H1 (cell line): ENCODE data around the gene KIDINS220. TPM values are rescaled to one million over a fixed set of nuclear protein-coding genes. Genes with fewer than 3 reads are reported as not detected.

Experiments
- CTCF ChIA-PET: fragments of 300-600 bp; sonication (Branson Sonifier 250); formaldehyde crosslinking; loops from one replicate; lab custom pipeline; 2021; ENCODE audit not compliant: partially characterized antibody; lab: Charles Lee
- POLR2A ChIA-PET: fragments of 300-600 bp; sonication (Branson Sonifier 250); formaldehyde crosslinking; loops from one replicate; lab custom pipeline; 2021; ENCODE audit warnings: inconsistent platforms; ENCODE audit not compliant: partially characterized antibody; lab: Charles Lee
- DNase-seq, 2 experiments: peaks; one replicate each; pipeline versions ENCODE4 v3.0.0 to v3.0.0-alpha.2; 2010 to 2022; ENCODE audit warnings: low spot score in 2 of 2, low read depth in 1 of 2, mixed read lengths in 1 of 2
- FAIRE-seq: peaks from 2 replicates; lab custom pipeline; 2011; peaks lifted over from hg19 to GRCh38; lab: Jason Lieb, UNC
- H2AFZ ChIP-seq: 2 replicates; pipeline ENCODE4 v1.8.1; 2012; ENCODE audit warnings: low read length, inconsistent platforms
- H2AK5ac ChIP-seq: 2 replicates; pipeline ENCODE4 v1.6.1; 2013; ENCODE audit warnings: low read depth, low read length
- H2BK120ac ChIP-seq: replicated peaks from 2 replicates; pipeline ENCODE3; 2013; ENCODE audit warnings: low read depth, low read length, inconsistent platforms
- H2BK12ac ChIP-seq: 2 replicates; pipeline ENCODE4 v1.6.1; 2013; ENCODE audit warnings: low read depth, low read length
- H2BK15ac ChIP-seq: 2 replicates; pipeline ENCODE4 v1.6.1; 2013; ENCODE audit warnings: low read length
- H2BK20ac ChIP-seq: 2 replicates; pipeline ENCODE4 v1.6.1; 2013; ENCODE audit warnings: low read length
- H2BK5ac ChIP-seq: 2 replicates; pipeline ENCODE4 v1.6.1; 2013; ENCODE audit warnings: low read depth, low read length
- H3K14ac ChIP-seq: 2 replicates; pipeline ENCODE4 v1.6.1; 2013; ENCODE audit warnings: inconsistent platforms; ENCODE audit not compliant: insufficient read length
- H3K18ac ChIP-seq: 2 replicates; pipeline ENCODE4 v1.6.1; 2013; ENCODE audit warnings: low read length; ENCODE audit errors: extremely low read depth
- H3K23ac ChIP-seq: 2 replicates; pipeline ENCODE4 v1.6.1; 2013; ENCODE audit warnings: inconsistent platforms; ENCODE audit not compliant: insufficient read length
- H3K23me2 ChIP-seq: 2 replicates; pipeline ENCODE4 v1.6.1; 2013; ENCODE audit warnings: low read depth, low read length
- H3K27ac ChIP-seq: 2 replicates; pipeline ENCODE4 v1.6.1; 2011; ENCODE audit warnings: low read depth, low read length, inconsistent platforms
- H3K27me3 ChIP-seq, 4 experiments: replicated peaks in 1 of 4; 1 replicate in 1 of 4; 2 replicates in 3 of 4; pipeline versions ENCODE4 v1.6.1 to v1.8.1; 2011 to 2013; ENCODE audit warnings: low read length in 3 of 4, mild to moderate bottlenecking in 3 of 4, inconsistent platforms in 2 of 4, mixed read lengths in 2 of 4, moderate library complexity in 1 of 4; ENCODE audit not compliant: control insufficient read depth in 3 of 4, insufficient read depth in 3 of 4; ENCODE audit errors: extremely low read depth in 1 of 4
- H3K36me3 ChIP-seq, 4 experiments: 2 replicates each; pipeline versions ENCODE4 v1.6.1 to v1.8.1; 2011 to 2013; ENCODE audit warnings: mild to moderate bottlenecking in 4 of 4, low read length in 3 of 4, moderate library complexity in 2 of 4, control low read depth in 1 of 4, inconsistent platforms in 1 of 4; ENCODE audit not compliant: insufficient read depth in 4 of 4, control insufficient read depth in 2 of 4
- H3K4ac ChIP-seq: replicated peaks from 2 replicates; pipeline ENCODE3; 2013; ENCODE audit warnings: low read length, low read depth, mixed read lengths, inconsistent platforms; ENCODE audit not compliant: insufficient read length
- H3K4me1 ChIP-seq, 4 experiments: replicated peaks in 1 of 4; 1 replicate in 1 of 4; 2 replicates in 3 of 4; pipeline versions ENCODE4 v1.6.1 to v1.8.1; 2011 to 2013; ENCODE audit warnings: low read length in 3 of 4, inconsistent platforms in 2 of 4, mixed read lengths in 1 of 4; ENCODE audit not compliant: insufficient read depth in 4 of 4, control insufficient read depth in 3 of 4
- H3K4me2 ChIP-seq, 2 experiments: 2 replicates each; pipeline versions ENCODE4 v1.6.1 to v1.8.1; 2011 to 2013; ENCODE audit warnings: low read depth in 2 of 2, low read length in 2 of 2, control low read depth in 1 of 2, inconsistent platforms in 1 of 2, mild to moderate bottlenecking in 1 of 2; ENCODE audit not compliant: insufficient read depth in 1 of 2
- H3K4me3 ChIP-seq, 4 experiments: fragments of 200-600, 300-600 bp in 1 of 4; sonication (generic), shearing (Covaris generic), sonication (Bioruptor Twin) in 1 of 4; 2 replicates each; pipeline versions ENCODE4 v1.5.1 to v1.8.1; 2011 to 2016; ENCODE audit warnings: low read length in 4 of 4, low read depth in 3 of 4, control low read depth in 2 of 4, inconsistent platforms in 2 of 4, mild to moderate bottlenecking in 2 of 4, mixed read lengths in 1 of 4, moderate library complexity in 1 of 4; ENCODE audit not compliant: insufficient read depth in 2 of 4; ENCODE audit errors: extremely low read depth in 1 of 4
- H3K56ac ChIP-seq: replicated peaks from 2 replicates; pipeline ENCODE3; 2013; ENCODE audit warnings: low read depth, mild to moderate bottlenecking, mixed read lengths, low read length, inconsistent platforms; ENCODE audit not compliant: insufficient read length
- H3K79me1 ChIP-seq: 2 replicates; pipeline ENCODE4 v1.6.1; 2013; ENCODE audit warnings: low read depth, low read length, control low read depth
- H3K79me2 ChIP-seq, 2 experiments: 2 replicates each; pipeline versions ENCODE4 v1.6.1 to v1.8.1; 2012 to 2013; ENCODE audit warnings: low read length in 2 of 2, mild to moderate bottlenecking in 2 of 2, inconsistent platforms in 1 of 2; ENCODE audit not compliant: insufficient read depth in 2 of 2, control insufficient read depth in 1 of 2
- H3K9ac ChIP-seq, 4 experiments: replicated peaks in 1 of 4; 1 replicate in 1 of 4; 2 replicates in 3 of 4; pipeline versions ENCODE4 v1.6.1 to v1.8.1; 2011 to 2013; ENCODE audit warnings: low read depth in 3 of 4, low read length in 3 of 4, control low read depth in 2 of 4, mild to moderate bottlenecking in 2 of 4, moderate library complexity in 2 of 4, inconsistent platforms in 1 of 4; ENCODE audit errors: extremely low read depth in 1 of 4
- H3K9me3 ChIP-seq, 2 experiments: 2 replicates each; pipeline versions ENCODE4 v1.6.1 to v1.8.1; 2012 to 2013; ENCODE audit warnings: mild to moderate bottlenecking in 2 of 2, moderate library complexity in 2 of 2, control low read depth in 1 of 2, inconsistent platforms in 1 of 2, low read depth in 1 of 2, low read length in 1 of 2, mixed read lengths in 1 of 2; ENCODE audit not compliant: insufficient read depth in 2 of 2
- H4K20me1 ChIP-seq, 2 experiments: replicated peaks in 1 of 2; 2 replicates each; pipeline versions ENCODE3 to v1.8.1; 2011 to 2013; ENCODE audit warnings: inconsistent platforms in 2 of 2, low read length in 2 of 2, mild to moderate bottlenecking in 1 of 2; ENCODE audit not compliant: insufficient read depth in 2 of 2, control insufficient read depth in 1 of 2
- H4K5ac ChIP-seq: 2 replicates; pipeline ENCODE4 v1.6.1; 2013; ENCODE audit warnings: low read length, low read depth, mixed read lengths, inconsistent platforms; ENCODE audit not compliant: insufficient read length
- H4K8ac ChIP-seq: 2 replicates; pipeline ENCODE4 v1.8.0; 2013; ENCODE audit warnings: mild to moderate bottlenecking, moderate library complexity, low read length, inconsistent platforms; ENCODE audit not compliant: insufficient read depth; ENCODE audit errors: extremely low read depth
- H4K91ac ChIP-seq: replicated peaks from 2 replicates; pipeline ENCODE3; 2013; ENCODE audit warnings: low read length, mixed read lengths, inconsistent platforms; ENCODE audit not compliant: insufficient read length
- CBX8 ChIP-seq: fragments of 300-800, 300-1000 bp; sonication (generic); IDR thresholded peaks from 2 replicates; pipeline ENCODE4 v1.7.1; 2016; ENCODE audit warnings: low read depth, low read length, borderline replicate concordance
- CHD1 ChIP-seq: IDR thresholded peaks from 2 replicates; pipeline ENCODE4 v1.6.1; 2012; ENCODE audit warnings: low read depth, low read length, improper control_type of control experiment
- RFX5 ChIP-seq: IDR thresholded peaks from 2 replicates; pipeline ENCODE4 v1.6.1; 2011; ENCODE audit warnings: low read depth, low read length, improper control_type of control experiment, borderline replicate concordance
- TEAD4 ChIP-seq: IDR thresholded peaks from 2 replicates; pipeline ENCODE4 v1.6.1; 2012; ENCODE audit warnings: low read depth, low read length, inconsistent platforms, mixed read lengths
- polyA plus RNA-seq, 7 experiments: library from polyadenylated mRNA; depleted of rRNA in 3 of 7; stranded (reverse) in 5 of 7; unstranded in 2 of 7; fragments of >200 nt in 5 of 7; fragments of 200-250 nt in 2 of 7; gene quantifications; 1 replicate in 5 of 7; 2 replicates in 1 of 7; 4 replicates in 1 of 7; pipeline versions ENCODE4 v1.2.1 to v1.2.3, GENCODE V29; 2011 to 2013; ENCODE audit warnings: missing spikeins in 2 of 7, mixed read lengths in 2 of 7
- total RNA-seq: library from RNA; stranded (reverse); fragmentation: NEBNext Ultra II Directional; extraction: Animal tissue kit (Norgen Biotek cat#: 25700); gene quantifications from 2 replicates; pipeline ENCODE4 v1.2.1, GENCODE V29; 2021

KIDINS220 gene
- total and polyA plus RNA-seq, 2 of the 8 experiments (the other 6 are each of a cell fraction or from before 2014, with no cell fraction given), result 21.2 to 27.1 TPM

GRCh38 chr2:8756230-8756629 is 81.2 kb downstream of the KIDINS220 start:
- CTCF ChIA-PET, result interaction anchor here (0.6 to 1.5 kb wide), 4 partner anchors 13 to 63 kb away, joined by 3 to 4 read pairs (median 3); no protein-coding TSS in a partner anchor
- Histone ChIP-seq H2BK120ac (no peak overlapping the region), H4K91ac (no peak overlapping the region), H4K8ac (no peak overlapping the region), H3K18ac (no peak overlapping the region), H3K14ac (no peak overlapping the region), H4K5ac (no peak overlapping the region), H3K23me2 (no peaks in the 10 kb centered on the region; the same call in 1 of the 2 replicates), H3K23ac (no peak overlapping the region), H3K56ac (no peak overlapping the region), H3K79me2 (no peaks in the 10 kb centered on the region), H3K27ac (no peak overlapping the region), H4K20me1 (no peaks in the 10 kb centered on the region), H2AFZ (no peak overlapping the region), H2BK20ac (no peak overlapping the region), H3K9ac (no peak overlapping the region), H2BK12ac (no peak overlapping the region), H2BK15ac (no peak overlapping the region), H3K4me2 (no peak overlapping the region), H3K4ac (no peak overlapping the region), H3K4me1 (no peaks in the 10 kb centered on the region), H2BK5ac (no peak overlapping the region), H3K79me1 (no peaks in the 10 kb centered on the region; the same call in 1 of the 2 replicates), H2AK5ac (no peak overlapping the region), H3K4me3 (no peak overlapping the region), H3K9me3 (peaks cover 0 to 5% of the 10 kb centered on the region in 2 experiments; a peak in 1 of 4 replicates), H3K27me3 (no peaks in the 10 kb centered on the region)
- DNase-seq, result no peak
- POLR2A ChIA-PET, result no interaction called here
- TF ChIP-seq TEAD4 (no peak), RFX5 (no peak), CBX8 (no peak), CHD1 (no peak)
- TF ChIP-seq, all 59 proteins: peak for 0
- FAIRE-seq, result no peak
- no peaks in the 10 kb centered on the region; a peak in 1 of 8 replicates for H3K36me3 ChIP-seq
